MM.1S (cell line): ENCODE results near the gene TMEM17.
A peak's percentile ranks its signal among the peaks of the same experiment; 100 is the strongest.

Experiments used
- DNase-seq: peaks from one replicate; pipeline ENCODE4 v3.0.0-alpha.2; 2015
- H2AFZ ChIP-seq: fragments of 300-600 bp; sonication (generic); 2 replicates; pipeline ENCODE4 v1.6.0; 2016; ENCODE audit warnings: antibody characterized with exemption, low read length
- H3F3A ChIP-seq: fragments of 300-600 bp; sonication (generic); 2 replicates; pipeline ENCODE4 v1.6.1; 2016; ENCODE audit warnings: mild to moderate bottlenecking, antibody characterized with exemption, low read length, moderate library complexity, mixed read lengths; ENCODE audit not compliant: insufficient read depth
- H3K27ac ChIP-seq: fragments of 300-600 bp; sonication (generic); 2 replicates; pipeline ENCODE4 v1.5.1; 2016; ENCODE audit warnings: mild to moderate bottlenecking, low read length
- H3K27me3 ChIP-seq: fragments of 300-600 bp; sonication (generic); replicated peaks from 2 replicates; pipeline ENCODE4 v1.6.0; 2016; ENCODE audit warnings: low read length; ENCODE audit not compliant: insufficient read depth
- H3K36me3 ChIP-seq: fragments of 300-600 bp; sonication (generic); replicated peaks from 2 replicates; pipeline ENCODE4 v1.6.1; 2016; ENCODE audit warnings: mild to moderate bottlenecking, low read length, mixed read lengths; ENCODE audit not compliant: insufficient read depth
- H3K4me1 ChIP-seq: fragments of 300-600 bp; sonication (generic); 2 replicates; pipeline ENCODE4 v1.6.1; 2016; ENCODE audit warnings: low read length, mixed read lengths
- H3K4me2 ChIP-seq: fragments of 300-600 bp; sonication (generic); 2 replicates; pipeline ENCODE4 v1.6.0; 2016; ENCODE audit warnings: low read depth, low read length
- H3K4me3 ChIP-seq: fragments of 300-600 bp; sonication (generic); 2 replicates; pipeline ENCODE4 v1.5.1; 2016; ENCODE audit warnings: low read length, mixed read lengths
- H3K79me2 ChIP-seq: fragments of 300-600 bp; sonication (generic); 2 replicates; pipeline ENCODE4 v1.6.1; 2016; ENCODE audit warnings: mixed run types, low read length, mixed read lengths
- H3K9ac ChIP-seq: fragments of 300-600 bp; sonication (generic); 2 replicates; pipeline ENCODE4 v1.6.1; 2016; ENCODE audit warnings: low read length, mixed read lengths
- H3K9me2 ChIP-seq: fragments of 300-600 bp; sonication (generic); replicated peaks from 2 replicates; pipeline ENCODE4 v1.6.1; 2016; ENCODE audit warnings: mild to moderate bottlenecking, low read length, mixed read lengths; ENCODE audit not compliant: insufficient read depth
- H3K9me3 ChIP-seq: fragments of 300-600 bp; sonication (generic); replicated peaks from 2 replicates; pipeline ENCODE4 v1.6.1; 2016; ENCODE audit warnings: mild to moderate bottlenecking, low read length, mixed read lengths; ENCODE audit not compliant: insufficient read depth
- H4K20me1 ChIP-seq: fragments of 300-600 bp; sonication (generic); 2 replicates; pipeline ENCODE4 v1.6.1; 2016; ENCODE audit warnings: mild to moderate bottlenecking, low read length, moderate library complexity, mixed read lengths; ENCODE audit not compliant: insufficient read depth
- CTCF ChIP-seq: fragments of 300-600 bp; sonication (generic); IDR thresholded peaks from 2 replicates; pipeline ENCODE4 v1.5.1; 2016; ENCODE audit warnings: antibody characterized with exemption, low read length, mixed read lengths
- EZH2 ChIP-seq: fragments of 300-600 bp; sonication (generic); optimal IDR thresholded peaks from 2 replicates; pipeline ENCODE3; 2017; ENCODE audit warnings: low read depth, mild to moderate bottlenecking, antibody characterized with exemption, low read length, mixed read lengths
- EZH2phosphoT487 ChIP-seq: fragments of 300-600 bp; sonication (generic); IDR thresholded peaks from 2 replicates; pipeline ENCODE4 v1.6.1; 2018; ENCODE audit warnings: antibody characterized with exemption, low read length

The TMEM17 gene

GRCh38 chr2:62458671-62459081 lies 47.3 kb downstream of the TMEM17 start:
- Histone ChIP-seq H3K27ac (no peak overlapping the region), H3K9me2 (no peaks in the 10 kb centered on the region), H3K9ac (no peak overlapping the region), H3K27me3 (no peaks in the 10 kb centered on the region), H3K4me2 (no peak overlapping the region), H4K20me1 (no peaks in the 10 kb centered on the region), H2AFZ (no peak overlapping the region), H3K9me3 (no peaks in the 10 kb centered on the region), H3K79me2 (no peaks in the 10 kb centered on the region), H3K4me3 (no peak overlapping the region), H3K4me1 (peaks cover 4% of the 10 kb centered on the region; the same call in 1 of the 2 replicates), H3K36me3 (no peaks in the 10 kb centered on the region), H3F3A (no peaks in the 10 kb centered on the region)
- TF ChIP-seq CTCF (no peak), EZH2 (no peak), EZH2phosphoT487 (no peak)
- no peak for DNase-seq

DNA sequence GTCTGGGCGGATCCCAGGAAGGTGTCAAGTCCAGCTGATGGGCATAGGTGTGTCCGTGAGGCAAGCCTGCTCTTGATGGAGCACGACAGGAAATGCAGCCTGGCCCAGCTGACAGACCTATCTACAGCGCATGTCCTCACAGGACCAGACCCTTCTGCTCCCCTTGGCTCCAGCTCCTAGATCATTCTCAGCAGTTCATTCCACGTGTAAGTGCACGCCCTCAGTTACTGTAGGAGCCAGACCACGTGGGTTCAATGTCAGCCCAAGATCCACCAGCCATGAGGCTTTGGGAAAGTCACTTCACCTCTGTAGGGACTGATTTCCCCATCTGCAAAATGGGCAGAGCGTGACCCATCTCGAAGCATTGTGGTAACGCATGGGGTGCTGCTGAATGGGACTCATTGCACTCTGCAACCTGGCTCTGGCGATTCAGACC lies 47.8 kb downstream of the TMEM17 start:
- DNase-seq, result no peak
- H3F3A ChIP-seq, result no peaks in the 10 kb centered on the region
- H3K9me3 ChIP-seq, result no peaks in the 10 kb centered on the region
- H3K27me3 ChIP-seq, result no peaks in the 10 kb centered on the region
- peaks cover 4% of the 10 kb centered on the region; the same call in 1 of the 2 replicates for H3K4me1 ChIP-seq
- no peaks in the 10 kb centered on the region for H3K79me2 ChIP-seq
- H3K4me3 ChIP-seq, result no peak overlapping the region
- no peak overlapping the region for H2AFZ ChIP-seq
- H3K4me2 ChIP-seq, result no peak overlapping the region
- TF ChIP-seq CTCF (no peak), EZH2phosphoT487 (no peak), EZH2 (no peak)
- H3K27ac ChIP-seq, result no peak overlapping the region
- H4K20me1 ChIP-seq, result no peaks in the 10 kb centered on the region
- no peaks in the 10 kb centered on the region for H3K9me2 ChIP-seq
- no peaks in the 10 kb centered on the region for H3K36me3 ChIP-seq
- no peak overlapping the region for H3K9ac ChIP-seq

- Histone ChIP-seq H3K9me3 (no peaks in the 10 kb centered on the region), H3K9ac (no peak overlapping the region; the same call in 1 of the 2 replicates), H3K79me2 (no peaks in the 10 kb centered on the region), H3K9me2 (no peaks in the 10 kb centered on the region), H4K20me1 (no peaks in the 10 kb centered on the region), H3F3A (no peaks in the 10 kb centered on the region), H2AFZ (peak overlapping the region; percentile 95), H3K27me3 (no peaks in the 10 kb centered on the region), H3K4me1 (peaks cover 4% of the 10 kb centered on the region; the same call in 1 of the 2 replicates), H3K4me3 (peak overlapping the region; percentile 78), H3K27ac (no peak overlapping the region), H3K4me2 (peak overlapping the region; percentile 94), H3K36me3 (no peaks in the 10 kb centered on the region)
- TF ChIP-seq CTCF, result no peak
- TF ChIP-seq EZH2phosphoT487, result no peak
- TF ChIP-seq EZH2, result no peak
- no peak for DNase-seq
Measured at GRCh38 chr2:62457556-62457955, 48.4 kb downstream of the TMEM17 start.
